Measurements from ENCODE around the gene A1BG.

The A1BG gene

GRCh38 chr19:58348080-58348479, 5.2 kb downstream of the A1BG start (continued):
- TF ChIP-seq ZBTB17 (tag by site-specific recombination; IDR thresholded peaks at IDR 0.05) (peak; percentile 47; the same call in 1 of the 2 replicates), ZNF362 (tag by site-specific recombination; IDR thresholded peaks at IDR 0.05) (peak; percentile 39; the same call in 1 of the 2 replicates), ZNF366 (tag by site-specific recombination; conservative IDR thresholded peaks at IDR 0.05) (0 out of 2 replicates have a peak, but pooled peaks have one; percentile 7), GLIS1 (tag by site-specific recombination; IDR thresholded peaks at IDR 0.05) (peak; percentile 41; the same call in 1 of the 2 replicates)

GRCh38 chr19:58346961-58347929, 6.0 kb downstream of the A1BG start:
- Histone ChIP-seq H3K4me3 (ENCODE audit: low read depth, low read length) (peak overlapping the region; percentile 79), H3K4me1 (ENCODE audit: control insufficient read depth, insufficient read depth, low read length) (no peaks in the 10 kb centered on the region), H3K27ac (ENCODE audit: extremely low read depth, low read depth, low read length) (peak overlapping the region; percentile 34; the same call in 1 of the 2 replicates), H3K36me3 (ENCODE audit: control insufficient read depth in 2 of 2, insufficient read depth in 1 of 2, low read length in 2 of 2) (no peaks in the 10 kb centered on the region; a peak in 1 of 3 replicates), H3K9me3 (ENCODE audit: control insufficient read depth, insufficient read depth, low read depth, low read length) (no peaks in the 10 kb centered on the region)
- ChIA-PET CTCF (interaction anchor here (0.7 to 1.6 kb wide), 3 partner anchors 13 to 19 kb away, joined by 3 to 9 read pairs (median 3); partner anchors contain the start of gene ZNF497), POLR2A (interaction anchor here (0.6 to 3.0 kb wide), 12 partner anchors 15 to 1063 kb away, joined by 3 to 29 read pairs (median 4); partner anchors contain the start of genes ZBTB45, ZNF497, ZNF584 and ZNF8)
- TF ChIP-seq KLF1 (tag by site-specific recombination; IDR thresholded peaks at IDR 0.05) (peak; percentile 91), KLF8 (tag by site-specific recombination; IDR thresholded peaks at IDR 0.05) (peak; percentile 90), ZNF596 (tag by site-specific recombination; IDR thresholded peaks at IDR 0.05) (0 out of 2 replicates have a peak, but pooled peaks have one; percentile 8), ZNF449 (tag by site-specific recombination; IDR thresholded peaks at IDR 0.05) (0 out of 2 replicates have a peak, but pooled peaks have one; percentile 14), KLF16 (tag by site-specific recombination; IDR thresholded peaks at IDR 0.05) (peak; percentile 60), ZNF777 (tag by site-specific recombination; IDR thresholded peaks at IDR 0.05; ENCODE audit: borderline replicate concordance) (peak; percentile 90; the same call in 1 of the 2 replicates), PBX3 (CRISPR knock-in tag; IDR thresholded peaks at IDR 0.05) (peak; percentile 82; the same call in 1 of the 2 replicates), ZNF571 (tag by site-specific recombination; IDR thresholded peaks at IDR 0.05) (no peak), KLF10 (tag by site-specific recombination; IDR thresholded peaks at IDR 0.05) (peak; percentile 53; the same call in 1 of the 2 replicates), SCRT2 (tag by site-specific recombination; IDR thresholded peaks at IDR 0.05) (peak; percentile 66; the same call in 1 of the 2 replicates), SP2 (tag by site-specific recombination; IDR thresholded peaks at IDR 0.05) (peak; percentile 30; the same call in 1 of the 2 replicates), ZBTB8A (tag by site-specific recombination; IDR thresholded peaks at IDR 0.05) (peak; percentile 96), HIC1 (tag by site-specific recombination; IDR thresholded peaks at IDR 0.05) (peak; percentile 37; the same call in 1 of the 2 replicates), ZSCAN5A (tag by site-specific recombination; IDR thresholded peaks at IDR 0.05) (no peak), ZNF677 (tag by site-specific recombination; IDR thresholded peaks at IDR 0.05) (peak; percentile 69; the same call in 1 of the 2 replicates), ZIC2 (tag by site-specific recombination; IDR thresholded peaks at IDR 0.05) (peak; percentile 65), PRDM10 (tag by site-specific recombination; IDR thresholded peaks at IDR 0.05) (0 out of 2 replicates have a peak, but pooled peaks have one; percentile 36), ZNF114 (tag by site-specific recombination; IDR thresholded peaks at IDR 0.05) (no peak), SP3 (tag by site-specific recombination; IDR thresholded peaks at IDR 0.05) (peak; percentile 76)

All from HEK293 (cell line).